ENCODE measurements around the gene QRFP.
A peak's percentile ranks its signal among the peaks of the same experiment; 100 is the strongest.

Gene QRFP

GRCh38 chr9:130891688-130892476, 4.7 kb downstream of the QRFP start:
- no peak for DNase-seq (ENCODE audit: low spot score)
- H3K14ac ChIP-seq (ENCODE audit: low read length): peak overlapping the region; percentile 89
- H4K91ac ChIP-seq (ENCODE audit: low read depth, low read length, poor library complexity): no peak overlapping the region
- no peak overlapping the region for H2AK5ac ChIP-seq (ENCODE audit: low read depth, low read length)
- no peak overlapping the region for H2BK15ac ChIP-seq (ENCODE audit: low read length)
- H2BK5ac ChIP-seq (ENCODE audit: low read length): no peak overlapping the region
- no peak overlapping the region for H3K18ac ChIP-seq (ENCODE audit: low read length)
- no peak overlapping the region for H2BK120ac ChIP-seq (ENCODE audit: low read depth, low read length)
- H3K4me1 ChIP-seq (ENCODE audit: control insufficient read depth in 2 of 2, insufficient read depth in 1 of 2, low read depth in 1 of 2, low read length in 2 of 2): peaks cover 14 to 21% of the 10 kb centered on the region in 2 donors
- H3K27me3 ChIP-seq (ENCODE audit: control insufficient read depth in 3 of 3, insufficient read depth in 3 of 3, low read depth in 1 of 3, low read length in 3 of 3): no peaks in the 10 kb centered on the region
- no peak overlapping the region for H3K4me2 ChIP-seq (ENCODE audit: insufficient read depth, low read length, poor library complexity, severe bottlenecking)
- H2BK12ac ChIP-seq (ENCODE audit: low read length): no peak overlapping the region
- no peak overlapping the region for H3K4ac ChIP-seq (ENCODE audit: low read length)
- H3K9ac ChIP-seq (ENCODE audit: low read depth, low read length, poor library complexity): peak overlapping the region; percentile 27
- H3K36me3 ChIP-seq (replicated peaks in 1 of 2; ENCODE audit: control insufficient read depth in 2 of 2, insufficient read depth in 2 of 2, low read length in 2 of 2): peaks cover 26 to 72% of the 10 kb centered on the region in 2 donors
- no peak overlapping the region for H4K8ac ChIP-seq (ENCODE audit: low read depth, low read length)
- H3K9me3 ChIP-seq (replicated peaks in 1 of 2; ENCODE audit: control insufficient read depth in 2 of 2, insufficient read depth in 1 of 2, low read depth in 1 of 2, low read length in 2 of 2): no peaks in the 10 kb centered on the region
- no CpG with 5 or more reads among the region's 18 CpGs for WGBS, 2 donors (ENCODE audit: extremely low coverage in 2 of 2, insufficient read length in 2 of 2, insufficient replicate concordance in 1 of 2)
- no peak overlapping the region for H2AFZ ChIP-seq (ENCODE audit: low read length)
- peak overlapping the region; percentile 40 for H3K27ac ChIP-seq (replicated peaks; ENCODE audit: low read length)
- H3K23ac ChIP-seq (ENCODE audit: low read depth, low read length, poor library complexity): peak overlapping the region; percentile 85
- peaks cover 4% of the 10 kb centered on the region for H3K79me1 ChIP-seq (ENCODE audit: low read depth, low read length)
- no peak overlapping the region for H3K4me3 ChIP-seq (ENCODE audit: low read length in 2 of 2)

- Histone ChIP-seq H3K27ac (replicated peaks; ENCODE audit: low read length) (no peak overlapping the region), H2BK5ac (ENCODE audit: low read length) (no peak overlapping the region), H3K9ac (ENCODE audit: low read depth, low read length, poor library complexity) (no peak overlapping the region), H3K4me3 (ENCODE audit: low read length in 2 of 2) (peak overlapping the region in 1 of 2 donors; percentile 37), H2AFZ (ENCODE audit: low read length) (no peak overlapping the region), H2BK12ac (ENCODE audit: low read length) (no peak overlapping the region), H3K27me3 (ENCODE audit: control insufficient read depth in 3 of 3, insufficient read depth in 3 of 3, low read depth in 1 of 3, low read length in 3 of 3) (no peaks in the 10 kb centered on the region), H3K79me1 (ENCODE audit: low read depth, low read length) (peaks cover 4% of the 10 kb centered on the region), H3K23ac (ENCODE audit: low read depth, low read length, poor library complexity) (peak overlapping the region; percentile 62), H4K8ac (ENCODE audit: low read depth, low read length) (no peak overlapping the region), H3K9me3 (replicated peaks in 1 of 2; ENCODE audit: control insufficient read depth in 2 of 2, insufficient read depth in 1 of 2, low read depth in 1 of 2, low read length in 2 of 2) (no peaks in the 10 kb centered on the region), H3K4ac (ENCODE audit: low read length) (no peak overlapping the region), H2AK5ac (ENCODE audit: low read depth, low read length) (no peak overlapping the region), H3K14ac (ENCODE audit: low read length) (no peak overlapping the region), H3K36me3 (replicated peaks in 1 of 2; ENCODE audit: control insufficient read depth in 2 of 2, insufficient read depth in 2 of 2, low read length in 2 of 2) (peaks cover 32 to 80% of the 10 kb centered on the region in 2 donors), H2BK120ac (ENCODE audit: low read depth, low read length) (no peak overlapping the region), H3K4me1 (ENCODE audit: control insufficient read depth in 2 of 2, insufficient read depth in 1 of 2, low read depth in 1 of 2, low read length in 2 of 2) (peaks cover 16 to 21% of the 10 kb centered on the region in 2 donors), H2BK15ac (ENCODE audit: low read length) (no peak overlapping the region), H4K91ac (ENCODE audit: low read depth, low read length, poor library complexity) (no peak overlapping the region), H3K18ac (ENCODE audit: low read length) (no peak overlapping the region), H3K4me2 (ENCODE audit: insufficient read depth, low read length, poor library complexity, severe bottlenecking) (no peak overlapping the region)
- WGBS, 2 donors (ENCODE audit: extremely low coverage in 2 of 2, insufficient read length in 2 of 2, insufficient replicate concordance in 1 of 2): no CpG with 5 or more reads among the region's 20 CpGs
- no peak for DNase-seq (ENCODE audit: low spot score)
Observed at GRCh38 chr9:130890870-130891687, 5.5 kb downstream of the QRFP start.

- Histone ChIP-seq H2BK5ac (ENCODE audit: low read length) (no peak overlapping the region), H3K79me1 (ENCODE audit: low read depth, low read length) (peaks cover 4% of the 10 kb centered on the region), H4K91ac (ENCODE audit: low read depth, low read length, poor library complexity) (no peak overlapping the region), H3K4me2 (ENCODE audit: insufficient read depth, low read length, poor library complexity, severe bottlenecking) (no peak overlapping the region), H2BK12ac (ENCODE audit: low read length) (no peak overlapping the region), H3K4ac (ENCODE audit: low read length) (no peak overlapping the region), H2BK15ac (ENCODE audit: low read length) (no peak overlapping the region), H3K18ac (ENCODE audit: low read length) (no peak overlapping the region), H2AFZ (ENCODE audit: low read length) (no peak overlapping the region), H3K4me3 (ENCODE audit: low read length in 2 of 2) (no peak overlapping the region), H3K4me1 (ENCODE audit: control insufficient read depth in 2 of 2, insufficient read depth in 1 of 2, low read depth in 1 of 2, low read length in 2 of 2) (peaks cover 11 to 14% of the 10 kb centered on the region in 2 donors), H3K36me3 (replicated peaks in 1 of 2; ENCODE audit: control insufficient read depth in 2 of 2, insufficient read depth in 2 of 2, low read length in 2 of 2) (peaks cover 42 to 89% of the 10 kb centered on the region in 2 donors), H3K27me3 (ENCODE audit: control insufficient read depth in 3 of 3, insufficient read depth in 3 of 3, low read depth in 1 of 3, low read length in 3 of 3) (no peaks in the 10 kb centered on the region), H4K8ac (ENCODE audit: low read depth, low read length) (no peak overlapping the region), H2BK120ac (ENCODE audit: low read depth, low read length) (no peak overlapping the region), H3K14ac (ENCODE audit: low read length) (no peak overlapping the region), H3K27ac (replicated peaks; ENCODE audit: low read length) (no peak overlapping the region), H2AK5ac (ENCODE audit: low read depth, low read length) (no peak overlapping the region), H3K9ac (ENCODE audit: low read depth, low read length, poor library complexity) (no peak overlapping the region), H3K9me3 (replicated peaks in 1 of 2; ENCODE audit: control insufficient read depth in 2 of 2, insufficient read depth in 1 of 2, low read depth in 1 of 2, low read length in 2 of 2) (no peaks in the 10 kb centered on the region), H3K23ac (ENCODE audit: low read depth, low read length, poor library complexity) (peak overlapping the region; percentile 60)
- no CpG with 5 or more reads among the region's 9 CpGs for WGBS, 2 donors (ENCODE audit: extremely low coverage in 2 of 2, insufficient read length in 2 of 2, insufficient replicate concordance in 1 of 2)
- no peak for DNase-seq (ENCODE audit: low spot score)
Observed at GRCh38 chr9:130890124-130890523, 6.5 kb downstream of the QRFP start.
